ENCODE measurements around the gene ORM2.

The ORM2 gene

DNA sequence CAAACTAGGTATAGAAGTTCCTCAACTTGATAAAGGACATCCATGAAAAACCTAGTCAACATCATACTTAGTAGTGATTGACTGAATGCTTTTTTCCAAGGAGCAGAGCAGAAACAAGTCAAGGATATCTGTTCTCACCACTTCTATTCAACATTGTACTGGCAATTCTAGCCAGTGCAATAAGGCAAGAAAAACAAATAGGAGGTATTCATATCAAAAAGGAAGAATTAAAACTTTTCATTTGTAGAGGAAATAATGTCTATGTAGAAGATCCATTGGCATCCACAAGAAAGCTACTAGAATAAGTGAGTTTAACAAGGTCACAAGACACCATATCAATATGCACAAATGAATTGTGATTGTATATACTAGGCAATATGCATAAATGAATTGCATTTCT is 35.0 kb upstream of the ORM2 start:
- DNase-seq (ENCODE audit: low spot score), result no peak

DNA sequence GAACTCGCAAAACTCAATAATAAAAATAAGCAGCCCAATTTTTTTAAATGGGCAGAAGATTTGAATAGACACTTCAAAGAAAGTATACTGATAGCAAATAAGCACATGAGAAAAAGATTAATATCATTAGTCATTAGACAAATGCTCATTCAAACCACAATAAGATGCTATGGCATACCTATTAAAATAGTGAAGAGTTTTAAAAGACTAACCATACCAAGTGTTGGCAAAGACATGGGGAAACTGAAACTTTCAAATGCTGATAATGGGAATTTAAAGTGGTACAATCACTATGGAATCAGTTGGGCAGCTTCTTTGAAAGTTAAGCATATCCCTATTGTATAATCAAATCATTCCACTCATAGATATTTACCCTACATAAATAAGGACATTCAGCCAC is 33.3 kb upstream of the ORM2 start:
- no peak for DNase-seq (ENCODE audit: low spot score)

DNA sequence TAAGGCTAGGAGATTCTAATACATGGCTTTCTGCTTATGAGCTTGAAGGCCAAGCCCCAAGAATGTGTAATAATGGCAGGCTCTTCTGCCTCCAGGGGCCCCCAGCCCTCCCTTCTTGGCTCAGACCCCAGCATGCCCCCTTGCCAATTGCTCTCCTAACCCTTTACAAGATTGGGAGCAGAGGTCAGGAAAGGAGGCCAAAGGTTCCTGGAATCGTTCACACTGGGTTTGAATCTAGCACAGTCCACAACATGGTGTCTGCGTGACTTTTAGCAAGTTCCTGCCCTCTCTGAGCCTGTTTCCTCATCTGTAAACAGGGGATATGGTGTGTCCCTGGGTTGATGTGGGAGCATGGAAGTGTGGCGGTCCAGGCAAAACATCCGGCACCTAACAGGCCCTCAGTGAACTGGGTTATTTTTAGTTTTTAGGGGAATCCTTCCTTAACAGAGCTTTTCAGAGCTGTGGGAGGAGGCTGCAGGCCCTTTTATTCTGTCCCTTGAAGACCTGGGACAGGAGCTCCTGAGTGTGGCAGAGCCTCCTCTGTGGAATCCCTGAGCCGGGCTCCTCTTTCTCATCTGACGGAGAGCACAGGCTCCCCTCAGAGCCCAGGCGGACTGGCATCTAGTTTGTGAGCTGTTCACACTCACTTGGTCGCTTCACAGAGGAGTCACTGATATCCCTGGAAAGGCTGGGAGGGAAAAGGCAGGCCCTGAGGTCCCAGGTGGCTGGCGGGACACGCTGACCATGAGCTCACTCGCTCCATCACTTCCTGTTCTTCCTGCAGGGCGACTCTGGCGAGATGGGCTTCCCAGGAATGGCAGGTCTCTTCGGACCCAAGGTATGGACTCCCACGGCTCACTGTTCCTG is 30.1 kb upstream of the ORM2 start:
- DNase-seq (ENCODE audit: low spot score), result no peak

DNA sequence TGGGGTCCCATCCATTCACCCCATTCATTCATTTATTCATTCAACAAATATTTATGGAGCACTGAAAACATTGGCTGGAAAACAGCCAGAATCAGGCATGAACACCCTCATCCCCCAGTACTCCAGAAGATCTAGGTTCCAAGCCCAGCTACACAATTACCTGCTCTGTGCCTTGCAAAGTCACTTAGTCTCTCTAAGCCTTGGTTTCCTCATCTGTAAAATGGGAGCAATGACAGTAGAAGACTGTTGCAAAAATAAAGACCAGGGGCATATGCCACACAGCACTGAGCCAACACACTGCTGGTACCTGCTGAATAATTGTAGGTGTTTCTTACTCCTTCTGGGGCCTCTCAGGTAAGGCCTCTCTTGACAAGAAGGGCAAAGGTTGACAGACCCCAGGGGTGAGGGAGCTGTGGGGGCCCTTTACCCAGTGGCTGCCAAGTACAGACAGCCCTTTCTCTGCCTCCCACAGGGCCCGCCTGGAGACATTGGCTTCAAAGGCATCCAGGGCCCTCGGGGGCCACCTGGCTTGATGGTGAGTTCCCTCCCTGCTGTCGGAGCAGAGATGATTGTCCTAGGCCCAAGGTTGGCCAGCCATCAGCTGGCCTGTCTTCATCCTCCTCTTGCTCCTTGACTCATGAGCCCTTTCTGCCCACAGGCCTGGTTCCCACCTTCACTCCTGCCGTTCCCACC is 29.4 kb upstream of the ORM2 start:
- no peak for DNase-seq (ENCODE audit: low spot score)

DNA sequence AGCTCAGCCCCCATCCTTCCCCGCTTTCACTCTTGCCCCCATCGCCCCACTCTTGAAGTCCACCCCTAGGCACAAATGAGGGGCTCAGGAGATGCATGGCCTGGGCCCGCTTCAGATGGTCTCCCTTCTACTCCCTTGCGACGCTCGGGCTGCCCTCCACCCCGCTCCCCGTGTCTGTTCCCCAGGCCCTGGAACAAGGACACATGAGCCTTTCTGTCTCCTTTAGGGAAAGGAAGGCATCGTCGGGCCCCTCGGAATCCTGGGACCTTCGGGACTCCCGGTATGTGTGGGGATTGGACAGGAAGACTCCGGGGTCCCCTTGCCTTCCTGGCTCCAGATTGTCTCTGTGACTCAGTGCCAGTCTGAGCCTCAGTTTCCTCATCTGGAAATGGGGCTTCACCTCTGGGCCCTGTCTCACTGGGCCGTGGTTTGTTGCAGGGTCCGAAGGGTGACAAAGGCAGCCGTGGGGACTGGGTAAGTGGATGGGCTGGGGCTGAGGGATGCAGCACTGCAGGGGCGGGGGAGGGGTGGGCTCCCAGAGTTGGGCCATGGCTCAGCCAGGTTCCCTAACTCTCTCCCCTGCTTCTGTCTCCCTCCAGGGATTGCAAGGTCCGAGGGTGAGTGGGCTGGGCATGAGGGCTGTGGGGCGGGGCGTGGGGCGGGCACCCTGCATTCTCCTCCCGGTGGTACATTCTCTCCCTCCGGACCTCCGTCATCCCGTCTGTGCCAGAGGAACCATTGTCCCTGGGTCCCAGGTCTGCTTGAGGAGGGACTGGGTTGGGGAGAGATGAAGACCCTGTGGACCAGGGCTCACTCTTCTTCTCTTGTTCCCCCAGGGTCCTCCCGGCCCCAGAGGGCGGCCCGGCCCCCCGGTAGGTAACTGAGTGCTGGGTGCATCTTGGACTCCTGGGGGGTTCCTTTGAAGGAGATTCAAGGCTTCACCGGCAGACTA is 28.5 kb upstream of the ORM2 start:
- DNase-seq (ENCODE audit: low spot score), result no peak

DNA sequence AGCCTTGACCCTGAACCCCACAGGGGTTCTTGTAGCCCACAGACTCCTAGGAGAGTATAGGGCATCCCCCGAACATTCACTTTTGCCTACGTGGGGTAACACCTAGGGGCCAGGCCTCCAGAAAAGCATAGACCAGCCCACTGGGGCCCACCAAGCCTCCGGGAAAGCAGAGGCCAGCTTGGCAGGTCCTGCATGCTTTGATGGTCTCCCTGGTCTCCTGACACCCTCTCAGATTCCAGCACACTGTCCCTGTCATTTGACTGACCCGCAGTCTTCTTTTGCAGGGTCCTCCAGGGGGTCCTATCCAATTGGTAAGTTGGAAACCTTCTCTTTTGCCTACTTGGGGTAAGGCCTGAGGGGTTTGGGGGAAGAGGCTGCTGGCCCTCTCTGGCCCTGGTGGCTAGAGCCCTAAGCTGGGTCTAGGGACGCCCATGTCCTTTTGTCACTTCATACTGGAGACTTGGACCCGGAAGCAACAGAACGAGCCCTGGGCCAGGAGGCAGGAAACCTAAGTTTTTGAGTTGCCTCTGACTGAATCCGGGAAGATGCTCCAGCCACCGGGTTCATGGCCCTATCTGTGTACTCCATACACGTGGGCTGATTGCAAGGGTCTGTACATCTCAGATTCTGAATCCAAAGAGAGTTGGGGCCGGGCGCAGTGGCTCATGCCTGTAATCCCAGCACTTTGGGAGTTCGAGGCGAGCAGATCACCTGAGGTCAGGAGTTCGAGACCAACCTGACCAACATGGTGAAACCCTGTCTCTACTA is 27.7 kb upstream of the ORM2 start:
- DNase-seq (ENCODE audit: low spot score), result no peak

DNA sequence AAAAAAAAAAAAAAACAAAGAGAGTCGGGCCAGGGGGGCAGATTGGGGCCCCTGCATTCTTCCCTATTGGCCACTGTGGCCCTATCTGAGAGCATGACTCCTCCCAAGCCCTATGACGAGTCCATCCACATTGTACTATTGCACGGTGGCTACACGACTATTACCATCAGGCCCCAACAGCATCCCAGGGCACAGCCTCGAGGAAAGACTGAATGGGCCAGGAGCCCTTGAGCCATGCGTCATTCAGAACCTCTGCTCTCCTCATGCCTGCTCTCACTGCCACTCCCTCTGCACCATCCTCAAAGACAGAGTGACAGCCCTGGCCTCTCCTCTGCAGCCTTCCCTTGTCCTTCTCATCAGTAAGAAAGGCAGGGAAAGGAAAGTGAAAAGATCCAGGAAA is 26.9 kb upstream of the ORM2 start:
- DNase-seq (ENCODE audit: low spot score), result no peak

DNA sequence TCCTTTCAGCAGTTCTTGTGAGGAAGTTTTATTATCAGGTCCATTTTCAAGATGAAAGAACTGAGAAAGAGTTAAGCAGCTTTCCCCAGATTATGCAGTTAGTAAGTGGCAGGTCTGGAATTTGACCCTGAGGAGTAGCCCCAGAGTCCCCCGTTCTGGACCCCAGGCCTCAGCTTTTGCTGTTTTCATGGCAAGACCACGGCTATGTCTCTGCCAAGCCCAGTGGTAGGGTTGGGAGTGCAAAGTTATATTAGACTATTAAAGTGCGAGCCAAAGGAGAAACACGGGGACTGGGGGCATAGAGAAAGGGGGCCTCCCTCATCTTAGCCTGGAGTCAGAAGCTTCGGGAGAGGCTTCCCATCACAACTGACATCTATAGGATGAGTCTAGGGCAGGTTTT is 26.1 kb upstream of the ORM2 start:
- no peak for DNase-seq (ENCODE audit: low spot score)

DNA sequence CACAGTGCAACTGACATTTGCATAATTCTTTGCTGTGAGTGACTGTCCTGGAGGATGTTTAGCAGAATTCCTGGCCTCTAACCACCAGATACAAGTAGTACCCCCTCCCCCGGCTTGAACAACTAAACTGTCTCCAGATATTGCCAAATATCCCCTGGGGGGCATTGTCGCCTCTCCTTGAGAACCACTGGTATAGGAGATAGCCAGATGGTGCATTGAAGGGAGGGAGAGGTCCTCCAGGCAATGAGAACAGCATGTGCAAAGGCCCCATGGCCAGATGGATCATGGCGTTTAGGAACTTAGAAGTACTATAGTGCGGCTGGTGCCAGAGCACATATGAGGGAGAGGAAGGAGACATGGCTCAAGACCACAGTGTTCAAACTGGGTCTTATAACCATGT is 25.7 kb upstream of the ORM2 start:
- no peak for DNase-seq (ENCODE audit: low spot score)

DNA sequence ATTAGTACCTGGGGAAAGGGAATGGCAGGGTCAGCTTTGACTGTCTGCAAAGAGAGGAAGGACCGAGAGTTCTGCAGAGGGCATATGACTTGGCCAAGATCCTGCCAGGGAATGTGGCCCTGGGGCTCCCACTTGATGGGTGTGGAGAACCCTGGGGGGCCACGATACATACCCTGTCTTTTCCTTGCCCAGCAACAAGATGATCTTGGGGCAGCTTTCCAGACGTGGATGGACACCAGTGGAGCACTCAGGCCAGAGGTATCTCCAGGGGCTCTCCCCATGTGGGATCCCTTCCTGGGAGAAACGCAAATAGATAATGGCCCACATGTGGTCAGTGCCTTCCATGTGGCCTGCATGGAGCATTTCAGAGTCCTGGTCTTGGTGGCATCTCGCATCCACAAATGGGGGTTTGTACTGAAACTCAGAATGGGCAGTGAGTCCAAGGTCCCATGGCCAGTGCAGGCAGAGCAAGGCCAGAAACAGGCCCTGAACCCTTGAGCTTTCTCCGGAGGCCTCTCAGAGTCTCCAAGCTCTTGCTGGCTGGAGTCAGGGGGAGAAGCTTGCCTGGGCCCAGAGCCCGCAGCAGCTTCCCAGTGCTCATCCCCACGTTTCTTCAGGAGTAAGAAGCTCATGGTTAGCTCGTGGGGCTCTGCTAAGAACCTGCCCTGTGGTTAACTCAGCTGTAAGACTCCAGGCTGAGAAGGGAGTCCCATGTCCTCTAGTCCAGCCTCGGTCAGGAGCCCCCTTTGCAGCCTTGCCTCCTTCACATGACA is 25.1 kb upstream of the ORM2 start:
- no peak for DNase-seq (ENCODE audit: low spot score)

DNA sequence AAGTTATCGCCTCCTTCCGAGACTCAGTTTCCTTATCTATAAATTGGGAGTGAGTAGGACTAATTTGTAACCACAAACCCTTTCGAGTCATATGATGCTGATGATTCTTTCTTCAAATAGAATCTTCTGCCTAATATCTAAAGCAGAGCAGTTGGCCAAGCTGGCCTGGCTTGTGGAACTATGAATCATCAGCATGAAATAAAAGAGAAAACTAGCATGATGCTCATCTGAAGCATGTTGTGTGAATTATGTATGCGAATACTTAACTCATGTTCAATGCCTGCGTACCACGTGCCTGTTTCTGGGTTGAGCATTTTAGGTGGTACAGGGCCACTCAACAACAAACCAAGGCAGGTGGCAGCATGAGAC is 21.8 kb upstream of the ORM2 start:
- DNase-seq (ENCODE audit: low spot score), result no peak

DNA sequence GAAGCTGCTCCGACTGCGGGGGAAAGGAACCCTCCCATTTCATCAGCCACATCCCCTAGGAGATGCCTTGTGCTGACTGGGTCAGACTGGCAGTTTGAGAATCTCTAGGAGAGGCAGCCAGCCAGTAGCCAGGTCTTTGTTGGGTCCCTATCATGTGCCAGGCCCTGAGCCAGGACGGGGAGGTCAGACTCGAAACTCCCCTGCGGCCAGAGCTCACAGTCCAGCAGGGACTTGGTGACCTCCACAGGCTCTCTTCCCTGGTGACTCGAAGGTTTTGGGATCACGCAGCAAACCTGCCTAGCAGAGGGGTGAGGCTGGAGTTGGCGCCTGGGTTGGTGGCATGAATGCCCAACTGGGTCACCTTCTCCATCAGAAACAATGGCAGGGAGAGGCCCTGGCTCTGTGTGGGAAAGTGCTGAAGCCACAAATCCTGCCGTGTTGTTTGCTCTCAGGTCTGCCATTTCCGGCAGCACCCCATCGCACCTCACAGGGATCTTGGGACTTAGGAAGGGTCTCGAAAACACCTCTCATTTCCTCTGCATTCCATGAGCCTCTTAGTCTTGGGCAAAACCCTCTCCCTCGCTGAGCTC is 21.2 kb upstream of the ORM2 start:
- no peak for DNase-seq (ENCODE audit: low spot score)

DNA sequence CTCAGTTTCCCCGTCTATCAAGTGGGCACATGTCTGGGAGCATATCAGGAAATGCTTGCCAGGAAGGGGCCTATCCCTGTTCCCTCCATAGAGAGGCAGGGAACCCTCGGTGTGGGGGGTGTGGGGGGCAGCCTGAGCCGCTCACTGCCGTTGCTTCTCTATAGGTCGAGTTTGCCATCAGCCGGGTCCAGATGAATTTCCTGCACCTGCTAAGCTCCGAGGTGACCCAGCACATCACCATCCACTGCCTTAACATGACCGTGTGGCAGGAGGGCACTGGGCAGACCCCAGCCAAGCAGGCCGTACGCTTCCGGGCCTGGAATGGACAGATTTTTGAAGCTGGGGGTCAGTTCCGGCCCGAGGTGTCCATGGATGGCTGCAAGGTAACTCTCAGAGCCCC is 20.6 kb upstream of the ORM2 start:
- no peak for DNase-seq (ENCODE audit: low spot score)

DNA sequence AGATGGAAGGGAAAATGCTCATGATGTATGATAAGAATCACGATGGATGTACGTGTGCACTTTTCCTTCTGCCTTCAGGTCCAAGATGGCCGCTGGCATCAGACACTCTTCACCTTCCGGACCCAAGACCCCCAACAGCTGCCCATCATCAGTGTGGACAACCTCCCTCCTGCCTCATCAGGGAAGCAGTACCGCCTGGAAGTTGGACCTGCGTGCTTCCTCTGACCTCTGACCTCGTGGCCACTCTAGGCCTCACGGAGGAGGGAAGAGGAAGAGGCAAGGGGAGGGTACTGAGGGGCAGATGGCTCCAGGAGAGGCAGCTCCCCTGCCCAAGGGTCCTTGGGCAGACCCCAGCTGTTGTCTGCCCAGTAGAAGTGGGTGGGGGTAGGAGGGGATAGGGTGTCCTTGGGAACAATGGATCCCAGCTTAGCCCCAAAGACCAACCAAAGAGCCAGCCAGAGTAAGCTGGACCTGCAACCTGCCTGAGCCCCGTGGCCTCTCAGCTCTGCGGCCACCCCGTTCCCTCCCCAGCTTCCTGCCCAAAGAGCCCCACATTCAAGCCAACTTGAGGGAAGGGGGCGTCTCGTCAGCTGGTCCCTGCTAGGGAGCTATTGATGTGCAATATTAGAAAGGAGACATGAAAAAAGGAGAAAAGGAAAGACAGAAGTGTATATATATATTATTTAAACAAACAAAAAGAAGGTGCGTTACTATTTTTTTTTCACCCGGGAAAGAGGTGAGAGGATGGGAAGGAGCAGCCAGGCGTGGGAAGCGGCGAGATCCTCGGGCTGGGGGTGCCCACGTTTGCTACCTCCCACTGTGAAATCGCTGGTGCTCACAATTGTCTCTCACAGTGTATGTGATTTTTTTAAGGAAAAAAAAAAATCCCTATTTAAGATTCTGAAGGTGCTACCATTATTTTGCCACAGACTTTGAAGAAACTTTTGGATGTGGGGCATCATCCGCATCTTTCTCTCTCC is 18.9 kb upstream of the ORM2 start:
- no peak for DNase-seq (ENCODE audit: low spot score)

DNA sequence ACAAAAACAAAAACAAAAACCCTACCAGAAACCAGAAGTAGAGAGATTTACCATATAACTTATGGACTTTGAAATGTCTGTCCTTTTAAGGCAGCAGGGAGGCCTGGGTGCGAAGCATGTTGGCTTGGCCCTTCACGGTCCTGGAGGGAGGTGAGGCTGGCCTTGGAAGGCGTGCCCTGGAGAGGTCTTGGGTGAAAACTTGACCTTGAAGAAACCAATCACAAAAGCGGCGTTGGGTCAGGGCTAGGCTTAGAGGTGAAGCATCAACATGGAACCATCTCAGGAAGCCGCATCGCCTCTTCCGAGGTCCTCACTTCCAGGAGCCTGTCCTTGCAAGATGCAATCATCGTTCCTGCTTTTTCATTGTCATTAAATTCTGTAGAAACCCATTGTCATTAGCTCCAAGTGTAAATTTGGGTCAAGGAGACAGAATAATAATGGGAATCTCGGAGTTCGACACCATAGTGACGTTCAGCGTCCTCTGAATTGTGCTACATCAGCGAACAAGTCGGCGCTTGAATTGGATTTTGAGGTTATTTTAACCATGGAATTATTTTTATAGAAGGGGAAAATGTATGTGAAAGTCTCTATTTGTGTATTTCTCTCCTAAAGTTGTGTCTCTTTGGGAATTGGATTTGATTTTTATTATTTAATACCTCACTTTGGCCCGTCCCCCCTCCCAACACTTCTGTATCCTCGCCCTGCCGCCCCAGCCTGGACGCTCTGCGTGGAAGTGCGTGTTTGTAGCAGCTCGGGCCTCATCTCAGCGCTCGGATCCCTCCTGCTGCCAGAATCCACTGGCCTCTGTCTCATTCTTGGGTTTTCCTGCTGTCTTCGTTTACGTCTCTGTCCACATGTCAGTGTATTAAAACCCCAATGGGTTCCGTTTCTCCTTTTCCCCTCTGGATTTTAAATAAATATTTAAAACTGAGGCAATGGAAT is 17.8 kb upstream of the ORM2 start:
- DNase-seq (ENCODE audit: low spot score), result no peak

DNA sequence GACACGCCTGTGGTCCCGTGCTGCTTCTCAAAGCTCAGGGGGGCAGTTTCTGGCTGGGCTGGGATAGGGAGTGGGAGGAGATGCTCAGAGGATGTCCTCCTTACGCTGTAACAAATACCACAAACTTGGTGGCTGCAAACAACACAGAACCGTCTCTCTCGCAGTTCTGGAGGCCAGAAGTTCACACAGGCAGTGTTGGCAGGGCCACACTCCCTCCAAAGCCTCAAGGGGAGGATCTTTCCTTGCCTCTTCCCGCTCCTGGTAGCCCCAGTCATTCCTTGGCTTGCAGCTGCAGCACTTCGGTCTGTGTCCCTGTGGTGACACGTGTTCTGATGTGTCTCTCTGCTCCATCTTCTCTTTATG is 17.2 kb upstream of the ORM2 start:
- no peak for DNase-seq (ENCODE audit: low spot score)

DNA sequence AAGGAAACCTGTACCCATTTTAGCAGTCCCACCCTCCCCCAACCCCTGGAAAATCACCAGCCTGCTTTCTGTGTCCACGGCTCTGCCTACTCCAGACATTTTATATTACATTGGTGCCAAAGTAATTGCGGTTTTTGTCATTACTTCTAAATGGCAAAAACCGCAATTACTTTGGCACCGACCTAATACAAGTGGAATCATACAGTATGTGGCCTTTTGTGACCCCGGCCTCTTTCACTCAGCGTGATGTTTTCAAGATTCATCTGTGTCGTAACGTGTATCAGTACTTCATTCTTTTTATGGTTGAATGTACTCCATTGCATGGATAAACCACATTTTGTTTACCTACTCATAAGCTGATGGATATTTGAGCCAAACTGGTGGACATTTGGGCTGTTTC is 16.5 kb upstream of the ORM2 start:
- DNase-seq (ENCODE audit: low spot score), result no peak

DNA sequence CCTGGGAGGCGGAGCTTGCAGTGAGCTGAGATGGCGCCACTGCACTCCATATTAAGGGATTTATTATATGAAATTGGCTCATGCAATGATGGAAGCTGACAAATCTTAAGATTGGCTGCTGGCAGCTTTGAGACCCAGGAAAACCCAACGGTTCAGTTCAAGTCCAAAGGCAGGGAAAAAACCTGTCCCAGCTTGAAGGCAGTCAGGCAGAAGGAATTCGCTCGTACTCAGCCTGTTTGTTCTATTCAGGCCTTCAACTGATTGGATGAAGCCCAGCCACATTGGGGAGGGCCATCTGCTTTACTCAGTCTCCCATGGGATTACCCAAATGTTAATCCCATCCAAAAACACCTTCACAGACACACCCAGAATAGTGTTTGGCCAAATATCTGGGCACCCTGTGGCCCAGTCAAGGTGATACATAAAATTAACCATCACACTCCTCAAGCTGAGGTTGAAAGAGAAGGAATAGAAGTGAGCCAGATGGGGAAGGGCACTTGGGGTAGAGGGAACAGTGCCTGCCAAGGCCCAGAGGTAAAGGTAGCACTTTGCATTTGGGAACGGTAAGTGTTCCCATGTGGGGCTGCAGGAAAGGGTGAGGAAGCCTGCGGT is 15.3 kb upstream of the ORM2 start:
- DNase-seq (ENCODE audit: low spot score), result no peak
